SIG-M5 (cell line): ENCODE measurements around the gene DDX1.
"Not testable (repeated sequence)": the region's sequence is repeated elsewhere in the genome, so short reads cannot be mapped to it uniquely, and the experiment has no call there.

Experiments
- DNase-seq: peaks from one replicate; lab custom pipeline; 2025; lab: John Stamatoyannopoulos, UW

Gene DDX1

DNA sequence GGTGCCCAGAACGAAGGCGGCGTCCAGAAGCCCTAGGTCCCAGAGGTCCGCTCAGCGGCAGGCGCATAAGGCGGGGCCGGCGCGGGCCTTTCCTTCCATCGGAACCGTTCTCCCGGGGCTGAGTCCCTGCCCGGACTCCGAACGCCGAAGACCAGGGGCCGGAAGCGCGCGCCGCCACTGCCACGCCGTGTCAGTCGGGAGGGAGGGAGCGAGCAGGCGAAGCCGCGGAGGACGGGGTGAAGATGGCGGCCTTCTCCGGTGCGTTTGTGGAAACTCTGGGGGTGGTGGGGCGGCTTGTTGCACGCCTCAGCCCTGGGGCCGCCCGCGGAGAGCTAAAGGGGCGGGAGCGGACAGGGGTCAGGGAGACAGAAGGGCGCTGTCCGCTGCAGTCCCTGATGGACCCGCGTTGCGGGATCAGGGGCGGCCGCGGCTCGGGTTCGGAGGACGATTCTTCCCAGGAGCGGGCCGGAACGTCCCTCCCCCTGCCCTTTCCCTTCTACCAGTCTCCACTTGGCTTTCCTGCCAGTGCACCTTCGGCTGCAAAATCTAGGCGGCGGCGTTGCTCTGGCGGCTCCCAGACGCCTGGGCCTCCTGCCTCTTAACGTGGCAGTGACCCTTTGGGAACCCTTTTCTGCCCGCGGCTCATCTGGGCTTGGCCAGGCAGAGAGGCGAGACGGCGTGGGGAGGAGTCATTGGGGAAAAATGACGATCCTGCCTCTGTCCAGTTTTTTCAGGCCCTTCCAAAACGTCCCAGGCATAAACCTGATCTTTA lies at the start of gene DDX1:
Gene DDX1 (plus strand): TSS at position 177 of the 772 bp plus-strand sequence. CDS start 66 bp downstream, at position 243.
- no peak for DNase-seq

DNA sequence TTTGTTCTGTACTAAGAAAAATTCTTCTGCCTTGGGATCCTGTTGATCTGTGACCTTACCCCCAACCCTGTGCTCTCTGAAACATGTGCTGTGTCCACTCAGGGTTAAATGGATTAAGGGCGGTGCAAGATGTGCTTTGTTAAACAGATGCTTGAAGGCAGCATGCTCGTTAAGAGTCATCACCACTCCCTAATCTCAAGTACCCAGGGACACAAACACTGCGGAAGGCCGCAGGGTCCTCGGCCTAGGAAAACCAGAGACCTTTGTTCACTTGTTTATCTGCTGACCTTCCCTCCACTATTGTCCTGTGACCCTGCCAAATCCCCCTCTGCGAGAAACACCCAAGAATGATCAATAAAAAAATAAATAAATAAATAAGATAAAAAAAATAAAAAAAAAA lies 49.4 kb upstream of the DDX1 start:
- not testable (repeated sequence) for DNase-seq

GRCh38 chr2:15543053-15543452 lies 48.6 kb upstream of the DDX1 start:
- DNase-seq = no peak

DNA sequence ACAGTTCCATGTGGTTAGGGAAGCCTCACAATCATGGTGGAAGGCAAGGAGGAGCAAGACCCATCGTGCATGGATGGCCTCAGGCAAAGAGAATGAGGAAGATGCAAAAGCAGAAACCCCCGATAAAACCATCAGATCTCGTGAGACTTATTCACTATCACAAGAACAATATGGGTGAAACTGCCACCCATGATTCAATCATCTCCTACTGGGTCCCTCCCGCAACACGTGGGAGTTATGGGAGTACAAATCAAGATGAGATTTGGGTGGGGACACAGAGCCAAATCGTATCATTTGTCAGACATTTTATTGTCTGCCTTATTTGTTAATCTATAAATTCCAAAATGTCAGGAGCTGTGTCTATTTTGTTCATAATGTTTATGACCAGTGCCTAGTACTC lies 48.1 kb upstream of the DDX1 start:
- DNase-seq = no peak

DNA sequence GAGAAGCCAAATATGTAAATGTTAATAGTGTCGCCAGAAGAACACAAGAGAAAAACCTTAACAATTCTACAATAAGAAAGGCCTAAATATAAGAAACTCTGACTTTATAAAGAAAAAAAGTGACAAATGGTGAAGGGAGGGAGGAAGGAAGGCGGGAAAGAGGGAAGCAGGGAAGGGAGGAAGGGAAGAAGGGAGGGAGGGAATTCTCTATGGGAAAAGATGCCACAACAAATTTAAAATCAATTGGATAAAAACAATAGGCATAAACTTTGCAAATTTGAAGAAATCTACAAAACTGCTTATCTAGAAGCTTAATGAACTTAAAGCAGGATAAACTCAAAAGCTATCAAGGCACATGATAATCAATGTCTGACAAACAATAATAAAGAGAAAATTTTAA lies 47.4 kb upstream of the DDX1 start:
- DNase-seq = no peak

- DNase-seq = no peak
These were observed 45.2 kb upstream of the DDX1 start for GRCh38 chr2:15546297-15547098.

DNA sequence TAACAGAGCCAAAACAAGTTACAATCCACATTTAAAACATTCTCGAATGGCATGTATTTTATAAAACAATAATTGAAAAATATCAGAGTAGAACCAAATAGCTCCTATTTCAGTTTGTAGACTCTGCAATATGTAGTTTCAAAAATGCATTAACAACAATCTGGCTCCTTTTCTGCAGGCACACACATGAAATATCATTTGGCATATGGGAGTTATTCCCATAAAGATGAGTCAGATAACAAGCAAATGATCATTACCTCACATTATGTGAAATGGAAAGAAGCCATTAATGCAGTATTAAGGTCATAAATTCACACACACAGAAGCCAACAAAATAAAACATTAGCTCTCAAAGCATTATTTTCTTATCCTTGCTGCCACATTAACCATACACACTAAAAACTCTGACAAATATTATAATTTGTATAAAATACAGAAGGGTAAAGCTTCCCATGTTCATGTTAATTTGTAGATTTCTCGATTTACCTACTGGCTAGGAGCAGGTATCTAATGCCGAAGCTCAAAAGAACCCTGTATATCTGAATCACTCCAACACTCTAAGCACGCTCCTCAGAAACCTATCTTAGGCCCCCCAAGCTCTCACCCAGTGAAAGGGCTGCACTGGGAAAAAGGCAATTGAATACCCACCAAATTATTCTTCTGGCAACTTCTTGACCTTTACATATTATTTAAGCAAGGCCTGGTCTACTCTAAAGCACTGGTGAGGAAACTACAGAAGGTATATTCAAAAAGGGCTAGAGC lies 44.4 kb upstream of the DDX1 start:
- DNase-seq = no peak

DNA sequence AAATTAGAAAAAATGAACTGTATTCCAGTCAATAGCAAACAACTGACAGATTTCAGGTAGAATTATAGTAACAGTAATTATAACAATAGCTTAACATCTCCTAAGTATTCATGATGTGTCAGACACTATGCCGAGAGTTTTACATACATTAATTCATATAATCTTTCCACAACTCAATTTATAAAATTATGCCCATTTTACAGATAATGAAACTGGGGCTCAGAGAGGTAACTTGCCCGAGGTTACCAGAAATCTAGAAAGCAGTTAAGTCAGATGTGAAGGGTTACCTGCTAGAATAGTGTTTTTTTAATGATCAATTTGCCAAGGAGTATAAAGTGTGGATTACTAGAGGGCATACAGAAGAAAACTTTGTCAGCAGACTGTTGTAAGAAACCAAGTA lies 42.7 kb upstream of the DDX1 start:
- no peak for DNase-seq

DNA sequence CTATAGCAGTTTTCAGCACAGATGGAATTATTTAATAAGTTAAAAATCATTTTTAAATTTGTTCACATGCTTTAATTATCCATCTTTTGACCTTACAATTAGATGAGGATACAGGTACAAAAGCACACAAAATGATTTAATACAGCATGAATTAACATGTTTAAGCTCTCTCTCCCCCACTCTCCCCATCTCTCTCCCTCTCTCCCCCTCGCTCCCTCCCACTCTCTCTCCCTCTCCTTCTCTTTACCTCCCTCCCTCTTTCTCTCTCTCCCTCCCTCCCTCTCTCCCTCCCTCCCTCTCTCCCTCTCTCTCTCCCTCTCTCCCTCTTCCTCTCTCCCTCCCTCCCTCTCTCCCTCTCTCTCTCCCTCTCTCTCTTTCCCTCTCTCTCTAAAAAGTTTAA lies 38.1 kb upstream of the DDX1 start:
- DNase-seq = no peak

GRCh38 chr2:15553951-15554350 lies 37.7 kb upstream of the DDX1 start:
- DNase-seq = no peak

- DNase-seq = no peak
These were observed 37.0 kb upstream of the DDX1 start for GRCh38 chr2:15554525-15555218.

DNA sequence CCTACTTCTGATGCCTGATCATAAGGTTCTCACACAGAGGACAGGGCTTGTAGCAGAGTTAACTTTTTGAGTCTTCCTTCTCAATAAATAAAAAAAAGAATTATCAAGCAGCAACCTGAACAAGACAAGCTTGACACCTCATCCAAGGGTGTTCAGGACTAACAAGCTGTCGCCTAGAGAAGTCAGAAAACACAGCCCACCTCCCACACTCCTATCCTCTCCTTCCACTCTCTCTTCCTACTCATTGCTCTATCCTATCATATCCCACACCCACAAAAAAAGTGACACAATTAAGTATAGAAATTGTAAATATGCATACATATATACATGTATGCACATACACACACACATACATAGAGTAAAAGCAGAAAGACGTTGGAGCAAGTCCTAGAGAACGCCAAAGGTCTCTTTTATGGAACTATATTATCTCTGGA lies 35.9 kb upstream of the DDX1 start:
- no peak for DNase-seq

DNA sequence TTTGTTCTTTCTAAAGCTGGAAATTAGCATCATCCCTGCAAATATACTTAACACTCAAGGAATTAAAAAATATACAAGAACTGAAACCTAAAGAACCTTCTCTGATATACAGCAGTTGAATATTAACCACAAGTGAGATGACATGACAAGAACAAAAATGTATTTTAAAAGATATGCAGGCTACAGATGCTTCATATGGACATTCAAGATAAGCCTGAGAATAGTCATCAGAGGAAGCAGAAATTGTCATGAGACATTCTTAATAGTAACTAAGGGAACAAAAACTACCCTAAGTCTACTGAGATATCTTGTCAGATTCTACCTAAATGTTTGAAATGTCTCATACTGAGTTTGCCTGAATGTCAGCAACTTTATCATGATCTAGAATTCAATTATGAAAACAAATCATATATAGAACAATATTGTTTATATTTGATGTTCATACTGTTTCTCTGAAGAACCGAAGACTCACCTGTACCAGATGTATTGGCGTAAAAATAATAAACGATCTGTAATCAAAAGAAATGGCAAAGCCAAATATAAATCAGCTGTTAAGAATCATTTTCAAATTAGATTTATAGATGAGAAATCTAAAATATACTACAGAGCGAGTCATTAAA lies 35.2 kb upstream of the DDX1 start:
- no peak for DNase-seq

GRCh38 chr2:15557887-15558311 lies 33.8 kb upstream of the DDX1 start:
- no peak for DNase-seq

DNA sequence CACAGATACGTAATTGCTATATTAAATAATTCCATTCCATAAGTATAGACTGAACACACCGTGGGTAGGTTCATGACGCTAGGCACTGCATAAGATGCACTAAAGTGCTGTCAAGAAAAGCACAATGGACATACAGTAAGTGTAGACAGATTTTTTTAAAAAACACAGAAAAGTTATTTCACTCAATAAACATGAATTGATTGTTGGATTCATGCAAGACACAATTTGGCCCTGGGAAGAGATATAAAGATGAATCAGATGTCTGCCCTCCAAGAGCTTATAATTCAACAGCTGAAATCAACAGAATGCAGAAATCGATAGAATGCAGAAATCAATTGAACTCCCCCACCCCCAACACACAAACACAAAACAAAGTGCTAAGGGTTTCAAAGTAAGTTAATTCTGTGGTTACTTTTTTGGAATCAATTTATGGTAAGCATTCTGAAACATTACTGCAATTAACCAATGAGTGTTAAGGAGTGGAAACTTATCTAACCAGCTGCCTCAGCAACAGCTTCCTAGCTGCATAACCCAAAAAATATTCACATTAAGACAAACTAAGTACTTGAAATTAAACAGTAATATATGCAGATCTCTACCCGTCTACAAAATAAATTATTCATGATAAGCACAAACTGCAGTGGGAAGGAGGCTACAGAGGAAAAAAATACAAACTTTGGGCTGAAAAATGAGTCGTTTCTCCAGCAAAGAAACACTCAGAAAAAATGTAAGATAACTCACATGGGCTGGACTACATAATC lies 32.1 kb upstream of the DDX1 start:
- DNase-seq = no peak

- DNase-seq = no peak
These were observed 31.3 kb upstream of the DDX1 start for GRCh38 chr2:15560140-15560987.

DNA sequence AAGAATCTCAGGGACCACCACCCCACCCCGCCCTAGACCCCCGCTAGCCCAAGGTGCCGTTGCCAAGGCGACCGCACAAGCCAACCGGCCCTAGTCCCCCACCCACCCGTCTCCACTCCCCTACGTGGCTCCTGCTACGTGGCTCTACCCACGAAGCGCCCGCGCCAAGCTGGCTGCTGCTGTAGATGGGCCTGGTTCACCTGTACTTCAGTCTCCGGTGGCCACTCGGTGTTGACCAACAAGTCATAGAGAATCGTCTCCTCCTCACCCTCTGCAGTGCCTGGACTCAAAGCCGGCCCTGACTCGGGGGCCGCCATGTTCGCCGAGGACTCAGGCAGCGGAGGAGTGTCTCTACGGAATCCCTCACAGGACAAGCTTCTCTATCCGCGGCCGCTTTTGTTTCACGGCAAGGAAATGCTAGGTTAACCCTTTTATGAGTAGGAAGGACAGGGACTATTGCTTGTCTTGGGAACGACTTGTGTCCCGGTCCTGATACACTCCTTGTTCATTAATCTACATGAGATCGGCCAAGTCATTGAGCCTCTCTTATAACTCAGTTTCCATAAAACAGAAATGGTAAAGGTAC lies 30.6 kb upstream of the DDX1 start, which contains the start of gene NBAS:
Gene NBAS (minus strand): TSS at position 347 of the 586 bp plus-strand sequence. CDS start 30 bp downstream, at position 317.
- DNase-seq = peak; percentile 58

DNA sequence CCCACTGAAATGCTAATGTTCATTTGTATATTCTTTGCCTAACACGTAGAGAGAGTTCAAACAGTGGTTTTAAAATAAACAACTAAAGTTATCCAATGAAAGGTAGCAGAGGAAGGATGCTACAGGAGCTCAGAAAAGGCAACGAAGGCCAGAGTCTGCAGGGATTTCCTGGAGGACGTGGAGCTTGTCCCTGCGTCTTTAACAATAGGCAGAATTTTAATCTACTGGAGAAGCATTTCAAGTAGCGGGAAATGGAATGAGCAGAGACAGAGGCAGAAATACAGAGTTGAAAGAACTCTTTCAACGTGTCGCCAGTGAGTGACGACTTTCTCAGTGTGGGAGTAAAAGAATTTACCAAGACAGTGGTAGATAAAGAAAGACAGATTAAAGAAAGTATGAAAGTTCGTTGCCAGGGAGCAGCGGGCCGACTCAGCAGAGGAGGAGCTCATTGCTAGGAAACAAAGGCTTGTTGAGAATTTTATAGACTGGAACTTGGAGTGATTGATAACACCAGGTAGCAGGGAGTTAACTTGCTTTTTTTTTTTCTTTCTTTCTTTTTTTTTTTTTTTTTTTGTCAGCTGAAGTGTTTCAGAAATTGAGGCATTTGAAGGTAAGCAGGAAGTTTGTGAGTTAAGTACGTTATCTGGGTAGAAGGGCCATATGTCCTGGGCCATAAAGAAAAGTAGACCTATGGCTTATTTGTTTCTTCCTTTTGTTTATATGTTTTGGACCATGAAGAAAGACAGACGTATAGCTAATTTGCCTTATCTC lies 29.9 kb upstream of the DDX1 start:
- no peak for DNase-seq
